RKO (cell line): ENCODE results near the gene SLC29A3.

Source experiments
- DNase-seq: peaks from one replicate; pipeline ENCODE4 v3.0.0-alpha.2; 2016; ENCODE audit warnings: low spot score

The SLC29A3 gene

DNA sequence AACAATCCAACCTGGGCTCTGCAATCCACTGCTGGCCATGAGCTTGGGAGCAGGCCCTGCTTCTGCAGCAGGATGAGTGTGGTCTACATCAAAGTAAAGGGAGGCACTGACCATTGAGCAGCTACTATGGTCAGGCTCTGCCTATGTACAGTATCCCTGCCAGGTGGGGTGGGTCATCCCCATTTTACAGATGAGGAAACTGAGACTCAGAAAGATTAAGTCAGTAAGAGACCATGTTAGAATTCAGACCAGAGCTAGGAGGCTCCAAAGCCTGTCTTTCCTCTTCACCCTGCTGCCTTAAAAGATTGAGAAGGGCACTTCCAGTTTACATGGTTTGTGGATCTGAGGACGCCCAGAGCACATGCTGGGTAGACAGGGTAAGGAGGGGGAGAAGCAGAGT, 50.5 kb downstream of the SLC29A3 start:
- DNase-seq, result no peak

DNA sequence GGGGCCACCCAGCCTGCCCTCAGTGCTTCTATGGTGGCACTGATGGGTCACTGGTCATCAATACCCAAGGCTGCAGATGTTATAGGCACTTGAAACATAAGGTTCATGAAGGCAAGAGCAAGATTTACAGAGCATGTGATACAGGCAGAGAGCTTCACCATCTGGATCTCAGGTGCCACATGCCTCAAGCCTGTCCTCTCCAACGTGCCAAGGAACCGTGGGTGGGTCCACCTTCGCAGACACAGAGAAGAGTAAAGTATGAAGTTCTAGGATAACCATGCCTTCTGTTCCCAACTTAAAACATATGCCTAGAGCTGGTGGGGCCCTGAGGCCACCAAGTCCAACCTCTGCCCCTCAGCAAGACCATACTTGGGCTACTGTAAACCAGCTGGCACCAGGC, 51.0 kb downstream of the SLC29A3 start:
- DNase-seq, result no peak

DNA sequence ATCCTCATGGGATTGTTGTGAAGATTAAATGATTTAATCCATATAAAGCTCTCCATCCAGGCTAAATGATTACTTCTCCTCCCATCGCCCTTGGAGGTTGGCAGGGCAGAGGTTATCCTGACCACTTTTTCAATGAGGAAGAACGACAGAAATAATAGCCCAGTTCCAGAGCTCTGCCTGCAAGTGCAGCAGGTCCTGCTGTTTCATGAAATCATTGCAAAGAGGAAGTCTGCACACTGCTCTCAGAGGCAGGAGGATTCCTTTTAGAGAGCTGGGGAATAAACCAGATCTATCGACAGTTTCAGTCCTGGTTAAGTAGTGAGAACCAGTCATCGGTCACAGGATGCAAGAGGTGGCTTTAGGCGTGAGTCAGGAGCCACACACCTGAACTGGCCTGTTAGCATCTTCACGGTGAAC, 52.7 kb downstream of the SLC29A3 start:
- no peak for DNase-seq

GRCh38 chr10:71372882-71373495, 53.9 kb downstream of the SLC29A3 start:
- DNase-seq, result no peak

DNA sequence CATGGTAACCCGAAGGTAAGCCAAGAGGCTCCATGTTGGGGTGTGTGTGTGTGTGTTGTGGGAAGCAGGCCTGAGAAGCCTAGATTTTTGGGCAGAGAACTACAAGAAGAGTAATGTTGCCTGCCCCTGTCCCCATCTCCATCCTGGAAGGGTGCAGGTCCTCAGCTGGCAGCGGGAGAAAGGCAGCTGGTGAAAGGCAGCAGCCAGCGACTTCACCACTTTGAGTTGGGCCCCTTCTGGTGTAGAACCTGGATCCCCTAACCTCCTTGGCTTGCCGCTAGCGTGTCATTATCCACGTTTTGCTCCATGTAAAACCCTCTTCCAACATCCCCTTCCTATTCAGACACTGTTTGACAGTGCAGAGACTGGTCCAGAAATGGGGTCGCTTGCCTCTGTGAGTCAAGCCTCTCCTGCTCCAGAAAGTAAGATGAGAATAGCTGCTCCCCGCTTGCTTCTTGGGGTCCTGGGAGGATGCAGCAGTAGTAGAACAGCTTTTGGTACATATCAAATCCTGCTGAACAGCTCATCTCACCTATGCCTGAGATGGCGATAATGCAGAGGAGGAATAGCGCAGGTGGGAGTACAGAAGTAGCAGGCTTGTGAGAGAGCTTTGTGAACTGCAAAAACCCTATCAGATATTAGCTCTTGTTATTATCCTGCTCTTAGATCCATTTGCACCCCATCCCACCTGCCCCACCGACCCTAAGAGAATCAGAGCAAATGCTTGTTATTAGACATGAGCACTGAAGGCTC, 55.6 kb downstream of the SLC29A3 start:
- DNase-seq, result no peak

DNA sequence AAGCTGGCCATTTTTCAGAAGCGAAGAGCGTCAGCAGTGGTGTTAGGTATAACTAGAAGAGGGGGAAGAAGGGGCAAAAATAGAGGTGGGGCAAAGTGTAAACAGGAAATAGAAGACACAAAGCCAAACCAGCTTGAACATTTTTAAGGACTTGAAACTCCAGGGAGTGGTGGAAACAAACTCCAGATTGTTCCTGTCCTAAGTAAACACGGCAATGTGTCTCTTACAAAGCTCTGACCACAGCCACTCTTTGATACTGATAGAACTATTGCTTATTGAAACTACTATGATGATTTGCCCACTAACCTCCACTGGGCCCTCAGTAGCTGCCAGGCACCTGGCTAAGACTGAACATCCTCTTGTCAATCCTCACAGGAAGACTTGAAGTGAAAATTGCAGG, 56.9 kb downstream of the SLC29A3 start:
- no peak for DNase-seq

DNA sequence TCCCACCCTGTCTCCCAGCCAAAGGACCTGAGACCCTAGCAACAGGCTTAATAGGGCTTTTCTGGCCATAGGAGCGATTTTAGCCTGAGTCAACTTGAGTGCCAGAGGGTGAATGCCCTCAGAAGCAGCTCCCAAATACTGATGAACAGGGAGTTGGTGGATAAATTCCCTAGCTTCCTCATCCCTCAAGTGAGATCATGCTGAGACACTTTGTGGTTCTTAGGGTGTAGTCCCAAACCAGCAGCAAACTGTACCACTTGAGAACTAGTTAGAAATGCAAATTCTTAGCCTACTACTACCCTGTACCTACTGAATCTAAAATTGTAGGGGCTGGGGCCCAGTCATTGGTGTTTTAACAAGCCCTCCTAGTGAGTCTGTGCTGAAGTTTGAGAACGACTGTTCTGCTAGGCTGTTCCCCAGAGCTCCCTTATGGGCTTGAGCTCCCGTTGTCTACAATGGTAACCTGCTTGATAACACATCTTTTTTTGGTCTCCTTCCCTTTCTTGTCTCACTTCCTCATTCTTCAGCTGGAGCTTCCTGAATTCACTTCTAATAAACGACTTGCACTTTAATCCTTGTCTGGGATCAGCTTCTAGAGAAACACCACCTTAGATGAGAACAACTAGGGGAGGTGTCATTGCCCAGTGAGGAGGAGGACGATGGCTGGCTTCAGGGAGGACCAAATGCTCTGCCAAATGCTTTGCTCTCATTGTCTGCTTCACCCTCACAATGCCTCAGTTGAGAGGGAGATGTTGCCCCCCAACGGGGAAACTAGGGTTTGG, 59.5 kb downstream of the SLC29A3 start:
- no peak for DNase-seq

GRCh38 chr10:71379118-71379766, 60.2 kb downstream of the SLC29A3 start:
- DNase-seq, result no peak

GRCh38 chr10:71380841-71381240, 61.8 kb downstream of the SLC29A3 start:
- DNase-seq, result no peak

GRCh38 chr10:71381611-71382010, 62.6 kb downstream of the SLC29A3 start:
- DNase-seq, result no peak

- no peak for DNase-seq
These were observed 63.0 kb downstream of the SLC29A3 start for GRCh38 chr10:71382028-71382427.

- no peak for DNase-seq
These were observed 63.7 kb downstream of the SLC29A3 start for GRCh38 chr10:71382757-71383156.

GRCh38 chr10:71383972-71384687, 65.1 kb downstream of the SLC29A3 start:
- peak; percentile 31 for DNase-seq

- DNase-seq, result no peak
These were observed 69.1 kb downstream of the SLC29A3 start for GRCh38 chr10:71388171-71388570.

DNA sequence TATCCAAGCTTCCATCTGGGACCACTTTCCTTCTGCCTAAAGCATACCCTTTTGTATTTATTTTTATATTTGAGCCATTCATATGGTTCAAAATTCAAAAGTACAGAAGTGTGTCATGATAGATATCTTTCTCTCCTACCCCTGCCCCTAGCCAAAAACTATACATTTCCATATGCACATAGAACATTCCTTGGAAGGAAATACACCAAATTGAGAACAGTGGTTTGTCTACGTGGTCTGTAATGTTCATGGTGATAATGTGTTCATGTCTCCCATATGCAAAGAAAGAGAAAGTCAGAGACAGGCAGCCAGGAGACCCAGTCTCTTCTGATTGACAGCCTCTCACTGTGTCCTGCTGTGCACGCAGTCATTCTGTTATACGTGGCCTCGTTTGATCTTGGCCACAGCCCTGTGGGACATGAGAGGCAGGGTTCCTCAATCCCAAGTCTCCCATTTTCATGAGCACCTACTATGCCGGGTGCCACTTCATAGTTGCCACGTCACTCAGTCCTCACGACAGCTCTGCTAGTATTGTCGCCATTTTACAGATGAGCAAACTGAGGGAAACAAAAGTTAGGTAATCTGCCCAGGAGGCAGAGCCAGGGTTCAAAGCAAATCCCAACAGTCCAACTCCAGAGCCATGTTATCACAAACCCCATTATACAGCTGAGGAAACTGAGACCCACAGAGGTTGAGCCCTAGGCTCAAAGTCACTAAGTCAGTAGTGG, 69.7 kb downstream of the SLC29A3 start:
- DNase-seq, result no peak

DNA sequence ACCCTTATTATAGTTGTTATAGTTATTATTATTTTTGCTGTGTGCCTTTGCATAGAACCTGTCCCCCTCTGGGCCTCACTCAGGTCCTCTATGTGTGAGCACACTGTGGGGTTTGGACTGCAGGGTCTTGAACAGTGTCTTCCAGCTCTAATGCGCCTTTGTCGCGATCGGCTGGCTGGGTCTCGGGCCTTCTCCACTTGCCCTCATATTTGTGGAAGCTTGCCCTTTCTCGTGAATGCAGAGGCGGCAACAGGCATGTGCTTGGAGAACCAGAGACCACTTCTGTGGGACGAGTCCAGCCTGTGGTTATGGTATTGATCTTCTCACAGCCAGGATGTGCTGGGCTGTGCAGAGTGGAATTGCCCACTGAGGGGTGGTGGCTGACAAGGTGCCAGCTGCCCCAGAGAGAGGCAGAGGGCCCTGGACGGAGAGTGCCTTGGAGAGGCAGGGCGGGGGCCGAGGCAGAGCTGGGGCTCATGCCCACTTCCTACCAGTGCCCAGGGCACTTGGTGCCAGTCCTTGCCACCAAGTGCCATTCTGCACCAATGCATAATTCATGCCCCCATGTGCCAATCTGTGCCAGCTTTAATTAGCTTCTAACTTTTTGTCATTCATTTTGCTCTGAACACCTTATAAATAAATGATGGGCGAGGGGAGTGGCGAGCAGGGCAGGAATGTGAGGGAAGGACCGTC, 70.9 kb downstream of the SLC29A3 start:
- no peak for DNase-seq

DNA sequence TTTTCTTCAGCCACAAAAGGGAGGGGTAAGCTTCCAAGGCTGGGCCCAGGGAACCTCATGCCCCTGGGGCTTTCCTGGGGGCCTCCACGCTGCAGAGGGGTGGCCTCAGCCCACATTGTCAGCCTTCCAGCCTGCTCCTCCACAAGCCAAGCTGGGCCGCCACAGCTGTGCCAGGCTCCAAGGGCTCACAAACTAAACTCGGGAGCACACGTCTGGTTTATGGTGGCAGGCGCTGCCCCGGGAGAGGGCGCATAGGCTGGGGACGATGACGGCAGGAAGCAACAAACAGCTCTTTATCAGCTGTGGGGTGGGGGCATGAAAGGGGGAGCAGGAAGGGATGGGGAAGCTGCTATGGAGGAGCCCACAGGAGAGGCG, 71.4 kb downstream of the SLC29A3 start:
- DNase-seq, result no peak

DNA sequence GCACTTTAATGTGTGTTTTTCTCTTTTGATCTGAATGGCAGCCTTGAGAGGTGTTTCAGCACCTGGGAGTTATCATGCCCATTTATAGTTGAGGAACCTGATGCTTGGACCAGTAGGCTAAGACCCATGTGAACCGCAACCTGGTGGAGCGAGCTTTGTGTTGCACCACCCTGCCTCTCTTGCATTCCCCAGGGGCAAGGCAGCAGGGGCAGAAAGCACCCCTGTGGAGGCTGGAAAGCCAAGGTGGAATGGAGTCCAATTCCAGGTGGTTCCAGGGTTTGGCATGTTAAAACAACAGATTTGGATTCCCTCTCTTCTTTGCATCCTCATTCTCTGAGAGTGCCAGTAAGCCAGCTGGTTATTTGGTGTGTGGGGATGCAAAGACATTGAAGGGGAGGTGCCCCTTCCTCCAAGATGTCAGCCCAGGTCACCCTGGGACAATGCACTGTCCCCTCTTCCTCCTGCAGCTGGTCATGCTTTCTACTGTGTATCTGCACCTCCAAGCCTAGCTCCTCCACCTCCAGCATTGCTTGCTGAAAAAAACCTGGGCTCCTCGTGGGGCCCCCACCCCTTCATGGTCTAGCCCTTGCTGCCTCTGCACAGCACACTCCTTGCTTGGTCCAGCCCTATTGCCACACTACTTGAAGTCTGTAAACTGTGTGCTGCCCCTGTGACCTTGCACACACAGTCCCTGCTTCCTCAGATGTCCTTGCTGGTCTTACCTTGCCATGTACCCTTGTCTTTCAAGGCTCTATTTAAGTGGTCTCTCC, 72.0 kb downstream of the SLC29A3 start:
- no peak for DNase-seq

- DNase-seq, result no peak
These were observed 72.6 kb downstream of the SLC29A3 start for GRCh38 chr10:71391701-71392100.

DNA sequence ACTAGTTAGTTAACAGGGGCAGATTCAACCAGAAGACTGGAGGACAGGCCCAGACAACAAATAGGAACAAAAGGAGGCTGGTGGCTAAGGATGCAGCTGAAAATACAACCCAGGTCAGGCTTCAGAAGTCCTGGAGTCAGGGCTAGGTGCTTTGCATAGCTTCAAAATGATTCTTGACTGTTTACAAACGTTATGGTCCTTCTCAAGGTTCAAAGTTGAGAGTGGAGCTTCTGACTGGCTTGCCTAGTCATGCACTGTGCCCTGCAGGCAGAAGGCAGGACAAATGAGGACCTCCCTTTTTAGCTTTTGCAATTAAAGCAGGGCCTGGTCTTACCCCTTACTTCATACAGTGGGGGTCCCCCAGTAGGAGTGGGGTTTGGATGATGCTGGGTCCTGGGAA, 73.2 kb downstream of the SLC29A3 start:
- DNase-seq, result no peak
